SK-N-MC (cell line): ENCODE measurements around the gene NOS3.

Source experiments
- DNase-seq: peaks from one replicate; pipeline ENCODE4 v3.0.0-alpha.2; 2011; ENCODE audit warnings: low read depth, low spot score
- H3K27ac ChIP-seq: fragments of 200-600 bp; sonication (generic); 2 replicates; pipeline ENCODE4 v1.5.1; 2016; ENCODE audit warnings: mixed run types
- H3K36me3 ChIP-seq: fragments of 200-600 bp; sonication (generic); 2 replicates; pipeline ENCODE4 v1.6.1; 2017; ENCODE audit warnings: antibody characterized with exemption, low read length, mixed read lengths; ENCODE audit not compliant: insufficient read depth
- H3K4me3 ChIP-seq: fragments of 200-600 bp; sonication (generic); 2 replicates; pipeline ENCODE4 v1.5.1; 2016
- H3K9ac ChIP-seq: fragments of 200-600 bp; sonication (generic); 2 replicates; pipeline ENCODE4 v1.8.0; 2017; ENCODE audit warnings: mixed run types, mixed read lengths; ENCODE audit not compliant: insufficient read length
- H3K9me3 ChIP-seq: fragments of 200-600 bp; sonication (generic); 2 replicates; pipeline ENCODE4 v1.6.1; 2017; ENCODE audit warnings: low read depth, mild to moderate bottlenecking, antibody characterized with exemption, low read length, moderate library complexity, mixed read lengths
- EZH2 ChIP-seq: fragments of 200-600 bp; sonication (generic); IDR thresholded peaks from one replicate; pipeline ENCODE4 v1.6.1; 2017; ENCODE audit warnings: antibody characterized with exemption
- FOXP2 ChIP-seq: optimal IDR thresholded peaks from 2 replicates; pipeline ENCODE3; 2011; ENCODE audit warnings: mild to moderate bottlenecking, moderate library complexity; ENCODE audit not compliant: insufficient read depth; ENCODE audit errors: extremely low read length, control extremely low read depth
- POLR2AphosphoS5 ChIP-seq: IDR thresholded peaks from 2 replicates; pipeline ENCODE4 v1.6.1; 2012; ENCODE audit warnings: mild to moderate bottlenecking, low read depth, low read length, borderline replicate concordance

Gene NOS3

DNA sequence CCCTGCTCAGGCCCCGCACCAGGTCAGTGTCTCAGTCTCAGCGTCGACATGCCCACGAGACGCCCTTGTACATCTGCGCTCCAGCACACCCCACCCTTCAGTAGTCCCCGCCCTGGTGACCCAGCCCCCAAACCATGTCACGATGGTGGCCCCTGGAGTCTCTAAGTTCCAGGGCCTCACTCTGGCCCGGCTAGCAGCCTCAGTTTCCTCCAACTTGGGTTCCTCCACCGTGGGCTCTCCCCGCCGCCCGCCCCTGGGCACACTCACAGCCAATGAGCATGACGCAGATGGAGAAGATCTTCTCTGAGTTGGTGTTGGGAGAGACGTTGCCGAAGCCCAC is 39.7 kb upstream of the NOS3 start:
- Histone ChIP-seq H3K9ac (no peak overlapping the region), H3K9me3 (no peaks in the 10 kb centered on the region), H3K36me3 (no peaks in the 10 kb centered on the region), H3K4me3 (no peak overlapping the region), H3K27ac (no peak overlapping the region)
- no peak for TF ChIP-seq EZH2
- TF ChIP-seq POLR2AphosphoS5 = no peak
- TF ChIP-seq FOXP2 = no peak
- DNase-seq = no peak

DNA sequence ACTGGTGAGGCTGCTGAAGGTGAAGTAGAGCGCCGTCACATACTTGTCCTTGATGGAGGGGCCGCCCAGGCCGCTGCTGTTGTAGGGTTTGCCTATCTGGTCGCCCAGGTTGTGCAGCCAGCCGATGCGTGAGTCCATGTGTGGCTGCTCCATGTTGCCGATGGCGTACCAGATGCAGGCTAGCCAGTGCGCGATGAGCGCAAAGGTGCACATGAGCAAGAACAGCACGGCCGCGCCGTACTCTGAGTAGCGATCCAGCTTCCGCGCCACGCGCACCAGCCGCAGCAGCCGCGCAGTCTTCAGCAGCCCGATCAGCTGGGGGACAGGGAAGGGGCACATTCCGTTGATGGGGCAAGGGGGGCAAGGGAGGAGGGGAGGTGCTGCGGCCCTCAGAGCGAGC is 39.3 kb upstream of the NOS3 start:
- Histone ChIP-seq H3K4me3 (no peak overlapping the region), H3K9me3 (no peaks in the 10 kb centered on the region), H3K9ac (no peak overlapping the region), H3K27ac (no peak overlapping the region), H3K36me3 (no peaks in the 10 kb centered on the region)
- TF ChIP-seq FOXP2 = no peak
- DNase-seq = no peak

DNA sequence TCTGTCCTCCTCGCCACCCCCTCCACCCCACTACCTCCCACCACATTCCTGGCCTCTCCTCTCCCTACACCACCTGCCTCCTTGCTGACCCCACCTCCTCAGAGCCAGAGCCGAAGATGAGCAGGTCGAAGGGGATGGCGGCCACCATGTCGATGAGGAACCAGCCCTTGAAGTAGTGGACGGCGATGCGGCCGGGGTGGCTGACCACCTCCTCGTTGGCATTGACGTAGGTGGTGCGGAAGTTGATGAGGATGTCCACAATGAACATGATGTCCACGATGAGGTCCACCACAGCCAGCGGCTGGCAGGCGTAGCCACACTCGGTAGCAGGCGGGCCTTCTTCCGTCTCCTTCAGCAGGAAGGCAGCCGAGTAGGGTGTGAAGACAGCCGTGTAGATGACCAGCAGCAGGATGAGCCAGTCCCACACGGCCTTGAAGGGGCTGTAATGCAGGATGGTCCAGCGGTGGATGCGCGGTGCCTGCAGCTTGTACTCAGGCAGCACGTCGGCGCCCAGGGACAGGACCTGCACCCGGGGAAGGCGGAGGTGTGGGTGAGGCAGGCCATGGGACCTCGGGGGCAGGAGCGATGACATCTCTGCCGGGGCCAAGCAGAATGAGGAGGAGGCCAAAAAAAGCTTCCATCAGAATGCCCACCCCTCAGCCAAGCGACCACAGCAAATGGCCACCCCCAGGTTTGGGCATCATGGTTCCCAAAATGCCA is 38.3 kb upstream of the NOS3 start:
- Histone ChIP-seq H3K9ac (no peak overlapping the region), H3K9me3 (no peaks in the 10 kb centered on the region), H3K27ac (no peak overlapping the region), H3K36me3 (no peaks in the 10 kb centered on the region), H3K4me3 (no peak overlapping the region)
- TF ChIP-seq POLR2AphosphoS5 (no peak), FOXP2 (no peak), EZH2 (no peak)
- no peak for DNase-seq

DNA sequence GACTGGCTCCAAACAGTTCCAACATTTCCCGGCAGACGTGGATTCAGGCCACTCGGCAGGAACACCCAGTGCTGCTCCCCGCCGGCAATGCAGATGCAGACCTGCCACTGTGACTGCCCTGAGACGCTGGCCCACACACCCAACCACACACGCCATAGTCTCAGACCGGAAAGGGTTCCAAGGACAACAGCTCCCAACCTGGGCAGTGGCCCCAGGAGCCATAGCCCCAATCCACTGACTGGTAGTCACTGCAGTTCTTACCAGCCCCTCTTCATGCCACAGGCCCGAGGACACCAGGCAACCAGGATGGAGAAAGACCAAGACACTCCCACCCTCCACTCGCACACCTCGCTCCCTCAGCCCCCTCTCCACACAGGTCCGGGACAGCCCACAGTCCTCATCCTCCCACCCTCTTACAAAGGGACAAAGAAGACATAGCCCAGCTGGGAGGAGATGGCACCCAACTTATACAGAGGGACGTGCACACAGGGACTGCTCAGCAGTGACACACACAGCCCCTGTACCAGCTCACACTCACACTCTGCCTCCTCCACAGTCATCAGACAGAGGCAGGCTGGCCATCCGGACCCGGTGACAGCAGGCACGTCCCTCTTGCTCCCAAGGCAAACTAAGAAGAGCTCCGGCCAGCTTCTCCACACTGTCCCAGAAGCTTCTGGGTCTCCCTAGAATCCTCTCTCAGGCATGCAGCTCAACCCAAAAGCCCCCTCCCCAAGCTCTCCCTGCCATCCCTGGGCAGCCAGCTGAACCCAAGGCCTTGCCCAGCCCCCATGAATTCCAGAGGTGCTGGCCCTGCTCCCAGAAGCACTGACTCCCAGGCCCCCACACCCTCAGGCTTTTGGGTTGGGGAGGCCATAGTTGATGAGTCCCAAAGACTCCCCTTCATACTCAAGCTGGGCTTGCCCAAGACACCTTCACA is 37.5 kb upstream of the NOS3 start:
- Histone ChIP-seq H3K9ac (no peak overlapping the region), H3K36me3 (no peaks in the 10 kb centered on the region), H3K4me3 (no peak overlapping the region), H3K27ac (no peak overlapping the region), H3K9me3 (no peaks in the 10 kb centered on the region)
- DNase-seq = no peak
- no peak for TF ChIP-seq FOXP2
- TF ChIP-seq POLR2AphosphoS5 = no peak
- no peak for TF ChIP-seq EZH2

DNA sequence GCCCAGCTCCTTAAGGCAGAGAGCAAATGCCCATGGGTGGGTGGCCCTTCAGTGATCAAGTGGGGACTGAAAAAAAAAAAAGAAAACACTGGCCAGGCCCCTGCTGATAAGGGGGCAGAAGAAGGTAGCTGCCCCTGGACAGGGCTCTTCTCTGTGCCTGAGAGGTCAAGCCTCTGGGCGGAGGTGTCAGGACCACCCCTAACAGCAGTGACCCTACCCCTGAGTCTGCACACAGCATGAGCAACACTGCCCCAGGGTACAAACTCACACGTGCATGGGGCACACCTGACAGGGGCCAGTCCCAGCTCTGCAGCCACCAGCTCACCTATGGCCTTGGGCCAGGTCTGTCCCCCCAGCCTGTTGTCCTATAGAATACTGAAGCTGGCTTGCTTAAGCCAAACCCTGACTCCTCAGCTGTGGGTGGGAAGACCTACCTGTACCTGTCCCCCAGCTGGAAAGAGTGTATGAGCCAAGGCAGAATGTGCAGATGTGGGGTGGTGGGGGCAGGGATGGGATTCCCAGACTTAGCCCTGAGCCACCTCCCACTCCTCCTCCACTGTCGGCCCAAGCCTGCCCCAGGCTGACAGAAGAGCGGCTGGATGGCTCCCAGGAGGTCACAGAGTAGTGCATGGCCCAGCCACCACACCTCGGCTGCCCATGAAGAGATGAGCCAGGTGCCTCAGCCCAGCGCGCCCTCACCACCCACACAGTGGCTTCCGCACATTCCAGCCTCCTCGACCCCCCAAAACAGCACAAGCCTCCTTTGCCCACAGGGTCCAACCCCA is 36.4 kb upstream of the NOS3 start:
- Histone ChIP-seq H3K4me3 (no peak overlapping the region), H3K9me3 (no peaks in the 10 kb centered on the region), H3K36me3 (no peaks in the 10 kb centered on the region), H3K9ac (no peak overlapping the region), H3K27ac (no peak overlapping the region)
- TF ChIP-seq FOXP2 (no peak), POLR2AphosphoS5 (no peak), EZH2 (no peak)
- no peak for DNase-seq

DNA sequence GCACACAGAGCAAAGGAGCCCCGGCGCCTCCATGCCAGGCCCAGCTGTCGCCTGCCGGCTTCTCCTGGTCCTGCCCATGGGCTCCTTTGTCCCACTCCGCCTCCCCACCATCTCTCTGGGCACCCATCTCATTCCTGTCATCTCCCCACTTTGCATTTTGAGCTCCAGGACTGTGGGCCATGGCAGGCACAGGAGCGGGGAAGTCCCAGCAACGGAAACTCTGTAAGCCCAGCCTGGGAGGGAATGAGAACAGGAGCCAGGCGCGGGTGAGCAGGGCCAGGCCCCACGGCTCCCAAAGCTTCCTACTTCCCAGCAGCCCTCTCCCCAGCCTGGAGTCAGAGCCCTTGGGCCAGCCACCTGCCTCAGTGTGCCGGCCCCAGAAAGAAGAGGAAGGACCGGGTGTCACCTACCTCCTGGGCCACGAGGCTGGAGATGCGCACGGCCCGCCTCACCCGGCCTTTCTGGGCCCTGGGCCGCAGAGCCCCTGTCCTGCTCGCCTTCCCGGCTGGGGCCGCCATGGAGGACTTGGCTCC is 35.8 kb upstream of the NOS3 start:
- Histone ChIP-seq H3K27ac (no peak overlapping the region), H3K4me3 (no peak overlapping the region), H3K9me3 (no peaks in the 10 kb centered on the region), H3K9ac (no peak overlapping the region), H3K36me3 (no peaks in the 10 kb centered on the region)
- no peak for DNase-seq
- no peak for TF ChIP-seq POLR2AphosphoS5
- TF ChIP-seq FOXP2 = no peak
- no peak for TF ChIP-seq EZH2

DNA sequence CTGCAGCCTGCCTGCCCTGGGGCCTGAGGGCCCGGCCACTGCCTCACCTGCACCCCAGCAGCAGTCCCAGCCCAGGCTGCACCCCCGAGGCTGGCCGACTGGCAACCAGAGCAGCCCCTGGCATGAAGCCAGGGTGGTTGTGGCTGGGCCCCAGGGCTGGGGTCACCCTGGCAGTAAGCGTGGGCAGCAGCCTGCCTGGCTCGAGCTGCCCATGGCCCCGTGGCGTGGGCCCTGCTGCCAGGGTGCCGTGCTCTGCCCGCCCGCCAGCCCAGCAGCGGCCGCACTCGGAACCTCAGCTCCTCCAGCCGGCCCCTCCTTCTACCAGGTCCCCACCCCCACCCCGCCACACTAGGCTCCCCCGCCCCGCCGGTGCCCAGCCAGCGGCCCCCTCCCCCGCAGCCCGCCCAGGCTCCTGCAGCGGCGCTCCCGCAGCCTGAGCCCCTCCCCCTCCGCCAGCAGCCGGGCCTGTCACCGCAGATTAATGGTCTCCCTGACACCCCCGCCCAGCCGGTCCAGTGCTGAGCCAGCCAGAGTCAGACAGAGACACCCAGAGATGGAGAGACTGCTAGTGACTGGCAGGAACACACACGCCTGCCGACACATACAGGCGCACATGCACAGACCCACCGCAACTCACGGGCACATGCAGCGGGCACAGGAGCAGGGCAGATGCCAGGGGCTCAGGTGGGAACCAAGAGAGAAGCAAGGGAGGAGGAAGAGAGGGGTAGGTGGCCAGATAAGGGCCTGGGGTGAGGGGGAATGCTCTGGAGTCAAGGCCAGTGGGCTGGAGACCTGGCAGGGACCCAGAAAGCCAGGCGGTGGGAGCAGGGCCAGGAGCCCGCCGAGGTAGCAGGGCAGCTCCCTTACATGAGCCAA is 35.1 kb upstream of the NOS3 start:
- H3K9me3 ChIP-seq = no peaks in the 10 kb centered on the region
- H3K4me3 ChIP-seq = no peak overlapping the region
- no peak for DNase-seq
- H3K9ac ChIP-seq = no peak overlapping the region
- no peak overlapping the region for H3K27ac ChIP-seq
- TF ChIP-seq EZH2 (no peak), POLR2AphosphoS5 (no peak), FOXP2 (no peak)
- no peaks in the 10 kb centered on the region for H3K36me3 ChIP-seq
